GM23338 (cell line): ENCODE results near the gene CACNA1G. TPM values are rescaled to one million over a fixed set of nuclear protein-coding genes. Genes with fewer than 3 reads are reported as not detected.

Experiments
- ATAC-seq: fragments of 200-7000 bp; cut with Tn5 transposase; 3 replicates; pipeline ENCODE4 v1.9.1; 2020
- DNase-seq: peaks from one replicate; pipeline ENCODE4 v3.0.0-alpha.2; 2015; ENCODE audit warnings: low spot score
- H2AFZ ChIP-seq: fragments of 200-600 bp; sonication (generic); 2 replicates; pipeline ENCODE4 v1.8.0; 2016; ENCODE audit warnings: antibody characterized with exemption, mild to moderate bottlenecking, moderate library complexity
- H3F3A ChIP-seq: fragments of 200-600 bp; sonication (generic); replicated peaks from 2 replicates; pipeline ENCODE4 v1.8.0; 2017; ENCODE audit warnings: antibody characterized with exemption, mixed run types, low read depth
- H3K27ac ChIP-seq: fragments of 200-600 bp; sonication (generic); 2 replicates; pipeline ENCODE4 v1.6.1; 2016; ENCODE audit warnings: low read depth
- H3K27me3 ChIP-seq: fragments of 200-600 bp; sonication (generic); 2 replicates; pipeline ENCODE4 v1.8.0; 2016; ENCODE audit warnings: mild to moderate bottlenecking, mixed run types, moderate library complexity; ENCODE audit not compliant: insufficient read depth
- H3K36me3 ChIP-seq: fragments of 200-600 bp; sonication (generic); 2 replicates; pipeline ENCODE4 v1.8.0; 2016; ENCODE audit warnings: mild to moderate bottlenecking; ENCODE audit not compliant: insufficient read depth
- H3K4me1 ChIP-seq: fragments of 200-600 bp; sonication (generic); 2 replicates; pipeline ENCODE4 v1.8.0; 2016; ENCODE audit warnings: mild to moderate bottlenecking, moderate library complexity; ENCODE audit not compliant: insufficient read depth
- H3K4me2 ChIP-seq: fragments of 200-600 bp; sonication (generic); 2 replicates; pipeline ENCODE4 v1.7.1; 2017; ENCODE audit warnings: mixed run types
- H3K4me3 ChIP-seq: fragments of 200-600 bp; sonication (generic); 2 replicates; pipeline ENCODE4 v1.6.1; 2016; ENCODE audit warnings: mixed run types
- H3K79me2 ChIP-seq: fragments of 200-600 bp; sonication (generic); replicated peaks from 2 replicates; pipeline ENCODE4 v1.8.0; 2017; ENCODE audit warnings: mild to moderate bottlenecking; ENCODE audit not compliant: insufficient read depth
- H3K9me2 ChIP-seq: fragments of 200-600 bp; sonication (generic); 2 replicates; pipeline ENCODE4 v1.8.0; 2017; ENCODE audit not compliant: insufficient read depth
- H4K20me1 ChIP-seq: fragments of 200-600 bp; sonication (generic); replicated peaks from 2 replicates; pipeline ENCODE4 v1.8.0; 2017; ENCODE audit warnings: mild to moderate bottlenecking; ENCODE audit not compliant: insufficient read depth
- H3K27ac Mint-ChIP-seq: 2 replicates; pipeline ENCODE4 v1.8.0; 2020; ENCODE audit warnings: inconsistent platforms, mild to moderate bottlenecking, moderate library complexity, mixed read lengths
- H3K27me3 Mint-ChIP-seq: 3 replicates; pipeline ENCODE4 v1.8.0; 2022; ENCODE audit warnings: low read depth, mild to moderate bottlenecking, moderate library complexity, mixed read lengths, inconsistent platforms; ENCODE audit not compliant: insufficient read depth, poor library complexity
- H3K36me3 Mint-ChIP-seq: 3 replicates; pipeline ENCODE4 v1.8.0; 2021; ENCODE audit warnings: low read depth, mild to moderate bottlenecking, inconsistent platforms, moderate library complexity, mixed read lengths
- H3K4me1 Mint-ChIP-seq: 3 replicates; pipeline ENCODE4 v1.8.0; 2020; ENCODE audit warnings: mild to moderate bottlenecking, inconsistent platforms, mixed read lengths
- H3K4me3 Mint-ChIP-seq: 3 replicates; pipeline ENCODE4 v1.8.0; 2021; ENCODE audit warnings: moderate library complexity, mild to moderate bottlenecking, inconsistent platforms, mixed read lengths
- H3K9me3 Mint-ChIP-seq: 3 replicates; pipeline ENCODE4 v1.8.0; 2020; ENCODE audit warnings: moderate library complexity, mild to moderate bottlenecking, inconsistent platforms, mixed read lengths
- ETS1 ChIP-seq: IDR thresholded peaks from 2 replicates; pipeline ENCODE4 v1.6.1; 2016; ENCODE audit warnings: antibody characterized with exemption
- EZH2phosphoT487 ChIP-seq: fragments of 200-600 bp; sonication (generic); IDR thresholded peaks from one replicate; pipeline ENCODE4 v1.8.1; 2018; ENCODE audit warnings: antibody characterized with exemption; ENCODE audit not compliant: unreplicated experiment
- NANOG ChIP-seq: IDR thresholded peaks from 2 replicates; pipeline ENCODE4 v1.6.1; 2016; ENCODE audit warnings: antibody characterized with exemption, borderline replicate concordance
- POLR2AphosphoS5 ChIP-seq: IDR thresholded peaks from 2 replicates; pipeline ENCODE4 v1.6.1; 2016; ENCODE audit warnings: antibody characterized with exemption, low read depth
- REST ChIP-seq: IDR thresholded peaks from one replicate; pipeline ENCODE4 v1.6.1; 2018; ENCODE audit warnings: antibody characterized with exemption; ENCODE audit not compliant: unreplicated experiment
- STAT1 ChIP-seq: IDR thresholded peaks from one replicate; pipeline ENCODE4 v1.6.1; 2016; ENCODE audit warnings: antibody characterized with exemption; ENCODE audit not compliant: unreplicated experiment
- ZNF114 ChIP-seq: fragments of 250-450 bp; sonication (Bioruptor Pico); IDR thresholded peaks from 2 replicates; pipeline ENCODE4 v1.5.0; 2020; ENCODE audit warnings: mild to moderate bottlenecking, moderate library complexity
- ZNF462 ChIP-seq: fragments of 250-450 bp; sonication (Bioruptor Pico); IDR thresholded peaks from 2 replicates; pipeline ENCODE4 v1.5.0; 2020; ENCODE audit warnings: mild to moderate bottlenecking, moderate library complexity
- polyA plus RNA-seq: library from polyadenylated mRNA; unstranded; fragments of >200 nt; fragmentation: Nextera tagmentation; extraction: Ambion mirVana; gene quantifications from 2 replicates; pipeline ENCODE4 v1.2.1, GENCODE V29; 2016
- total RNA-seq: library from RNA; depleted of rRNA; stranded (reverse); fragments of >200 nt; shearing (Covaris generic); gene quantifications from 2 replicates; pipeline ENCODE4 v1.2.3, GENCODE V29; 2014

The CACNA1G gene
- total and polyA plus RNA-seq, 2 experiments from 2014 or later = 1.4 to 5.1 TPM

GRCh38 chr17:50518384-50519023, 42.0 kb upstream of the CACNA1G start (continued):
- TF ChIP-seq POLR2AphosphoS5 = no peak
- no peak for TF ChIP-seq REST
- no peak for TF ChIP-seq STAT1
- TF ChIP-seq ZNF114 (CRISPR knock-in tag) = no peak

GRCh38 chr17:50519141-50519834, 41.2 kb upstream of the CACNA1G start:
- TF ChIP-seq ETS1 (no peak), EZH2phosphoT487 (no peak), NANOG (no peak), ZNF462 (CRISPR knock-in tag) (no peak)
- Histone ChIP-seq H3K4me2 (no peak overlapping the region), H3K27me3 (no peaks in the 10 kb centered on the region), H3K27ac (no peak overlapping the region), H3F3A (no peaks in the 10 kb centered on the region), H3K36me3 (no peaks in the 10 kb centered on the region), H3K4me3 (no peak overlapping the region), H3K79me2 (no peaks in the 10 kb centered on the region), H2AFZ (no peak overlapping the region), H4K20me1 (no peaks in the 10 kb centered on the region), H3K9me2 (0 out of 2 replicates have a peak, but pooled peaks cover 2% of the 10 kb centered on the region), H3K4me1 (no peaks in the 10 kb centered on the region)
- Mint-ChIP-seq H3K9me3 (no peaks in the 10 kb centered on the region; the same call in 2 of the 3 replicates), H3K4me1 (peaks cover 22% of the 10 kb centered on the region), H3K27me3 (peaks cover 7% of the 10 kb centered on the region), H3K4me3 (no peak overlapping the region), H3K36me3 (no peaks in the 10 kb centered on the region), H3K27ac (no peak overlapping the region)
- no peak for ATAC-seq
- DNase-seq = no peak
